H1 (cell line): ENCODE data around the gene NDUFA8.

ENCODE experiments used
- CEBPB ChIP-seq: IDR thresholded peaks from 2 replicates; pipeline ENCODE4 v1.6.1; 2012; ENCODE audit warnings: low read depth, low read length
- CREB1 ChIP-seq: IDR thresholded peaks from 2 replicates; pipeline ENCODE4 v1.6.1; 2012; ENCODE audit warnings: inconsistent platforms
- CTCF ChIP-seq, 3 experiments: IDR thresholded peaks; 1 replicate in 2 of 3; 2 replicates in 1 of 3; pipeline versions ENCODE4 v1.5.1 to v1.6.1; 2011; ENCODE audit warnings: low read length in 3 of 3, mild to moderate bottlenecking in 3 of 3, inconsistent platforms in 2 of 3, low read depth in 1 of 3, moderate library complexity in 1 of 3; ENCODE audit not compliant: insufficient read depth in 1 of 3; ENCODE audit errors: control extremely low read depth in 1 of 3
- EP300 ChIP-seq, 2 experiments: IDR thresholded peaks; 1 replicate in 1 of 2; 2 replicates in 1 of 2; pipeline ENCODE4 v1.6.1; 2011 to 2012; ENCODE audit warnings: low read depth in 2 of 2, low read length in 2 of 2, mild to moderate bottlenecking in 2 of 2, borderline replicate concordance in 1 of 2, inconsistent platforms in 1 of 2, moderate library complexity in 1 of 2
- GABPA ChIP-seq: IDR thresholded peaks from 2 replicates; pipeline ENCODE4 v1.6.1; 2011; ENCODE audit warnings: mild to moderate bottlenecking, low read length, moderate library complexity, borderline replicate concordance; ENCODE audit not compliant: insufficient read depth
- JUND ChIP-seq: IDR thresholded peaks from 2 replicates; pipeline ENCODE4 v1.6.1; 2011; ENCODE audit warnings: mild to moderate bottlenecking, improper control_type of control experiment, low read length
- POLR2AphosphoS5 ChIP-seq: IDR thresholded peaks from 2 replicates; pipeline ENCODE4 v1.6.1; 2011; ENCODE audit warnings: low read depth, low read length
- RAD21 ChIP-seq, 2 experiments: IDR thresholded peaks in 1 of 2; conservative IDR thresholded peaks in 1 of 2; 2 replicates each; pipeline ENCODE4 v1.6.1; 2011; ENCODE audit warnings: low read depth in 2 of 2, low read length in 2 of 2, improper control_type of control experiment in 1 of 2, inconsistent platforms in 1 of 2, mild to moderate bottlenecking in 1 of 2, moderate library complexity in 1 of 2
- SRF ChIP-seq: IDR thresholded peaks from 2 replicates; pipeline ENCODE4 v1.6.1; 2011; ENCODE audit warnings: mild to moderate bottlenecking, low read depth, low read length, moderate library complexity
- TEAD4 ChIP-seq: IDR thresholded peaks from 2 replicates; pipeline ENCODE4 v1.6.1; 2012; ENCODE audit warnings: low read depth, low read length, inconsistent platforms, mixed read lengths
- USF2 ChIP-seq: IDR thresholded peaks from 2 replicates; pipeline ENCODE4 v1.6.1; 2011; ENCODE audit warnings: low read length, improper control_type of control experiment
- YY1 ChIP-seq: IDR thresholded peaks from 2 replicates; pipeline ENCODE4 v1.6.1; 2011; ENCODE audit warnings: low read depth, mild to moderate bottlenecking, low read length

- TF ChIP-seq CREB1 (no peak), POLR2AphosphoS5 (no peak), YY1 (no peak), USF2 (no peak), CEBPB (no peak), GABPA (no peak), CTCF (IDR thresholded peaks at IDR 0.05; ENCODE audit: control extremely low read depth in 1 of 3, insufficient read depth in 1 of 3, low read depth in 1 of 3, low read length in 3 of 3) (no peak), SRF (no peak), EP300 (IDR thresholded peaks at IDR 0.05; ENCODE audit: borderline replicate concordance in 1 of 2, low read depth in 2 of 2, low read length in 2 of 2) (no peak), TEAD4 (no peak), JUND (no peak), RAD21 (IDR thresholded peaks at IDR 0.05 in 1 of 2, conservative IDR thresholded peaks at IDR 0.05 in 1 of 2; ENCODE audit: low read depth in 2 of 2, low read length in 2 of 2) (no peak)
Observed at GRCh38 chr9:122121931-122122330, 37.6 kb downstream of the NDUFA8 start.
